GM15510 (cell line): ENCODE data around the gene HOXC6.

Source experiments
- POLR2A ChIP-seq: IDR thresholded peaks from 3 replicates; pipeline ENCODE4 v1.6.1; 2011; ENCODE audit warnings: borderline replicate concordance; ENCODE audit not compliant: insufficient read length; ENCODE audit errors: extremely low read depth

Gene HOXC6

DNA sequence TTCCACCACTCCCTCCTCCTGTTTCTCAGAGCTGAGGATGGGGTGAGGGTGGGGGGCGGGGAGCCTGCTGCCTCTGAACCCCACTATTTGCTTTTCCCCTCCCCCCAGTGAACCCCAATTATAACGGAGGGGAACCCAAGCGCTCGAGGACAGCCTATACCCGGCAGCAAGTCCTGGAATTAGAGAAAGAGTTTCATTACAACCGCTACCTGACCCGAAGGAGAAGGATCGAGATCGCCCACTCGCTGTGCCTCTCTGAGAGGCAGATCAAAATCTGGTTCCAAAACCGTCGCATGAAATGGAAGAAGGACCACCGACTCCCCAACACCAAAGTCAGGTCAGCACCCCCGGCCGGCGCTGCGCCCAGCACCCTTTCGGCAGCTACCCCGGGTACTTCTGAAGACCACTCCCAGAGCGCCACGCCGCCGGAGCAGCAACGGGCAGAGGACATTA, 26.5 kb downstream of the HOXC6 start:
- no peak for TF ChIP-seq POLR2A

DNA sequence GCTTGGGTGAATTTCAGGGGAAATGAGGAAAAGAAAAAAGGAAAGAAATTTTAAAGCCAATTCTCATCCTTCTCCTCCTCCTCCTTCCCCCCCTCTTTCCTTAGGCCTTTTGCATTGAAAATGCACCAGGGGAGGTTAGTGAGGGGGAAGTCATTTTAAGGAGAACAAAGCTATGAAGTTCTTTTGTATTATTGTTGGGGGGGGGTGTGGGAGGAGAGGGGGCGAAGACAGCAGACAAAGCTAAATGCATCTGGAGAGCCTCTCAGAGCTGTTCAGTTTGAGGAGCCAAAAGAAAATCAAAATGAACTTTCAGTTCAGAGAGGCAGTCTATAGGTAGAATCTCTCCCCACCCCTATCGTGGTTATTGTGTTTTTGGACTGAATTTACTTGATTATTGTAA, 27.3 kb downstream of the HOXC6 start:
- TF ChIP-seq POLR2A = no peak

DNA sequence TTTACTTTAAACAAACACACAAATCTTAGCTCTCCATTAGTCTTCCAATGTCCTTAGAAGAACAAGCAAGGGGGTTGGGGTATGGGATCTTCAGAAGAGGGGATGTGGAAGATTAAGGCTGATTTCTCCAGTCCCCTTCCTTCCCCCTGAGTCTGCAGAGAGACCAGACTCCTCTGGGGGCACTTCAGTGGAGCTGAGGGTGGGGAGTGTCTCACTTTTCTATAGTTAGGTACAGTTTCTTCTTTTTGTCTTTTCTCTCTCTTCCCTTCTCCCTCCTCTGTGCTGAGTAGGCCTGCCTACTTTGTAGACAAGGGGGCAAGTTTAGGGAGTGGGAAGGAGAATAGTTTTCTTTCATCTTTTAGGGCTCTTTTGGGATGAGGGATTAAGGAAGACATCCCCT, 27.9 kb downstream of the HOXC6 start:
- no peak for TF ChIP-seq POLR2A

DNA sequence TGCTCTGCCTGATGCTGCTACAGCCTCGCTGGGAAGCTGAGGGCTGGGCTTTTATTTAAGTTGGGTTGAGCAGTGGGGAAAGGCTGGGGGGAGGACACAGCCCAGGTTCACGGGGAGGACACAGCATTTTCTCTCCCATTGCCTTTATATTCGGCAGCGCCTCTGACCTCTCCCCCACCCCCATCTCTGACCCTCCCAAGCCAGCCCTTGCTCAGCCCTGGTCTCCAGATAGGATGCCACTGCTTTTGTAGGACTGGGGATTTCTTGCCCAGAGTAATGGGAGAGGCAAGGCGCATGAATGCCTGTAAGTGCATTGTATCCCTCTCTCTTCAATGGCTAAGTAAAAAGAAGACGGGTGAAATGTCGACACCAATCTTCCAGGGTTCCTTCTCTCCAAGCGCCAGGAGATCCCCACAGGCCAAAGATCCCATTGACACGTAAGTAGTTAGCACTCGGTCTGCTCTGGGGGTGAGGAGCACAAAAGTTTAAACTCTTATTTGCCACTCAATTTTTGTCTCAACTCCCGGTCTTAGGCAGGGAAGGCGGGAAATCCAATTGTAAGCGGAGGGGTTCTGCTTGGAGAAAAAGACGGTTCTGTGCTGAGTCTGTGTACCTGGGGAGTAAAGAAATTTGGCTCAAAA, 30.0 kb downstream of the HOXC6 start:
- TF ChIP-seq POLR2A = no peak

DNA sequence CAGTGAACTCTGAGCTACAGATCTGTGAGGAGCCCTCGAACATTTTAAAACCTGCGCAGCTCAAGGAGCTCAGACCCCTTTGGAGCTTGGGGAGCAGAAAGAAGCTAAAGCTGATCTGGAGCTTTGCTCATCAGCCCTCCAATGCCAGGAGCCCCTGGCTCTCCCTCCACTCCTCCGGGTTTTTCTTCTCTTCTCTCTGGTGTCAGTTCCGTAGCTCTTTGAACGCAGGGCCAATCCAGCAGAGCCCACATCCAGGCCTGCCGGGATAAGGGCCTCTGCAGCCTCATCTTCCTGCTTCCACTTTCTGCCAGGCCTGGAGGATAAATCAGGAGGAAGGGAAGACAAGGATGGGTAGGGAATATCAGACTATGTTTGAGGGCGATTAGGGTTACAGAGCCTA, 31.4 kb downstream of the HOXC6 start:
- no peak for TF ChIP-seq POLR2A

DNA sequence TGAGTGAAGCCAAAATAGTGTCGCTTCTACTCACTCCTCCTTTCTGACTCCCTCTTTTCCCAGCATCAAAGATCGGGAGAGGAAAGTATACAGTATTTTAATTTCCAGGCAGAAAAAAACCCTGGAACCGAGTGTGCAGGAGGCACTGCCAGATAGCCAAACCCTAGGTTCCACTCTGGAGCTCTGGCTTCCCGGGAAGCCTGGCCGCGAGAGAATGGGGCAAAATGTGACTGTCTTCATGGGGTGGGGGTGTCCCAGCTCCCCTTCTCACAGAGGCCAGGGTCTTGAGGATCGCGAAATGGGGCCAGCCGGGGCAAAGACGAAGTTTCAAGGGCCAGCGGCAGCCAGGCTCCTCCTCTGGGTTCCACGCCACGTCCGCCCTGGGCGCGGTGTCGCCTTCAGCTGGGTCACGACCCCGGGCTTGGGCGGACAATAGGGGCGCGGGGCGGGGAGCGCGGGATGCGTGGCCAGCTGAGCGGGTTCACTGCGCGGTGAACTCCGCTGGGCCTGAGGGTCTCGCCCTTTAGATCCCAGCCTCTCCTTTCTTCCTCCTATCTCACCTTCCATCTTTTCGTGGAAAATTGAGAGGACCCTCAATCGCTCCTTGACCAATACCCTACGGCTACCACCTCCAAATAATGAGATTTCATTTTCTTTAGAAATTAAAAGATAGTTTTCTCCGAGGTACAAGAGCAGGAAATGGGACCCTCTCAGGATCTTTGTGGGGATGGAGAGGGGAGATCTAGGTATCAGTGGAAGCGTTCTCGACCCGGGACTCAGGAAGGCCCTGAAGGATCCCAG, 32.1 kb downstream of the HOXC6 start:
- TF ChIP-seq POLR2A = no peak

DNA sequence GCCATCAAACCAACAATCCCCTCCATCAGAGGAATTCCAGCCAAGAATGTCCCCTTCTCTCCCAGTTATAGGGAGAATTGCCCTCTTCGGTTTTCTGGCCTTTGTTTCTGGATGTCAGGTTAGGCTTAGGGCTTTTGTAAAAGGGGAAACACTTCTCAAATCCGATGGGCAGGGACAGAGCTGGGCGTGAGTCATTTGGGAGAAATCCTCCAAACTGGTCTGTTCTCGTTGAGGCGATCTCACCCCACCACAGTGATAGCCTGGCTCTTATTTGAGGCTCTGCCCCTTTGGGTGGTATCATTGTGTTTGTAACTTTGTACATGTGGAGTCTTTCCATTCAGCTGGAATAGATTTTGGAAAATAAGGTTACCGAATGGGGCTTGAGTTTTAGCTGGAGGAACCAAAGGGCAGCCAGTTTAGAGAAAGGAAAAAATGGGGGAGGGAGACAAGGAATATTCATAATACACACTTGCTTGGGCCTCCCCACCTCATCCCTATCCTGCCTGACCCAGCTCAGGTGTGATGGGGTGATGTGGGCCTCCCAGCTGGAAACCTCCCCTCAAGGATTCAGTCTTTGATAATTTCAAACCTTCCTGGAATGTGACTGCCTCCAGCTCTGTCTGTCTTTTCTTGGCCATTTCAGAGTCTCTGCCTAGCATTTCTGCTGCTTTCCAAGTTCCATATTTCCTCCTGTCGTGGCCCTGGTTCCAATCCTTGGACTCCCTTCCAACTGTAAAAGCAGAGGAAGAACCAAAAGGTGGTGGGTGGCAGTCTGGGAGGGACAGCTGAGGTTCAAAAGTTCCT, 32.9 kb downstream of the HOXC6 start:
- no peak for TF ChIP-seq POLR2A

DNA sequence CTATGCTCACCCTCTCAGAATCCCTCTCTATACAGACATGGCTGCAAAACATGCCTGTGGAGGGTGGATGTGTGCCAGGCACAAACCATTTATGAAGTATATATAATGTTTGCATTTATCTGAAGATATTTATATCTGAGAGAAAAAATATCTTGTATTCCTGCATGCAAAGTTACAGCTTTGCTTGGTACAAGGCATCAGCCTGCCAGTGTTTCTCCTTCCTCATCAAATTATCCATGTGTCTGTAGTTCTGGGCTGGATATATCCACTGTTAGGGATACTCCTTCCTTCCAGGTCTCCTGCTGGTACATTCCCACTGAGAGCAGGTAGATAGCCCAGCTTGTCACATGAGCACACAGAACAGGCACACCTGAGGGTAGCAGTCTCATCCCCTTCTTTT, 37.4 kb downstream of the HOXC6 start:
- TF ChIP-seq POLR2A = no peak

DNA sequence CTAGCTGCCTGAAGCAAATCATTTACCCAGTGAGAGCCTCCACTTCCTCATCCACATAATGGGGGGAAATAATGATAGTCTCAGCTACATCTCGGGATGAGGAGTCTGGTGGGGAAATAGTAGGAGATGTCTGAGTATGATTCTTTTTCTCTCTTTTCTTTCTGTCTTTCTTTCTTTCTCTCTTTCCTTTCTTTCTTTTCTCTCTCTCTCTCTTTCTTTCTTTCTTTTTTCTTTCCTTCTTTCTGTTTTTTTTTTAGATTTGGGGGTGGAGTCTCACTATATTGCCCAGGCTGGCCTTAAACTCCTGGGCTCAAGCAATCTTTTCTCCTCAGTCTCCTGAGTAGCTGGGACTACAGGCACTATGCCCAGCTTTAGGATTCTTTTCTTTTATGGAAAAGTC, 38.2 kb downstream of the HOXC6 start:
- no peak for TF ChIP-seq POLR2A

DNA sequence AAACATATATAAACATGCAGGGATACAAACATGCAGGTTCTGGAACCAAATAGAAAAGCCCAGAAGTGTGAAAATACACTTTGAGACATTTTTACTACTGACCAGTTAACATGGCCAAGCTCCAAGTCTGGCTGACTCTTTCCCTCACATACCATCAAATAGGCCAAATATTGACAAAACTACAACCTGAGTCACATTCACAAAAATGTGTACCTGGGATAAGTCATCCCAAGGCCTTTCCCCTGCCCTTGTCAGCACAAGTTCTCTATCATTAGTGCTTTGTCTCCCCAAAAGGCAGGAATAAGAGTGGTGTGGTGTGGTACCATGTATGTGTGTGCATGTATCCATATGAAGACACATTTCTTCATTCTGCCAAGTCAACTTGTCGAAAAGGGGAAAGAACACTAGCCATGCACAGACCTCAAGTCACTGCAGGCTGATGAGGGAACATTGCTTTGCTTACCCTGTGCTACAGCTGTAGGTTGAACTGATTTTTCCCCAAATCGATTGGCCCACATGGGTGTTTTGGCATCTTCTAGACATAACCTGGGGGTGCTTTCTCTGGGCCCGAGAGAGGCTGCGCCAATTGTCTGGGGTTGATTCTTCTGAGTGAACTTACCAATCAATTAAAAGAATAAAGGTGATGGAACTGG, 40.3 kb downstream of the HOXC6 start:
- TF ChIP-seq POLR2A = no peak

DNA sequence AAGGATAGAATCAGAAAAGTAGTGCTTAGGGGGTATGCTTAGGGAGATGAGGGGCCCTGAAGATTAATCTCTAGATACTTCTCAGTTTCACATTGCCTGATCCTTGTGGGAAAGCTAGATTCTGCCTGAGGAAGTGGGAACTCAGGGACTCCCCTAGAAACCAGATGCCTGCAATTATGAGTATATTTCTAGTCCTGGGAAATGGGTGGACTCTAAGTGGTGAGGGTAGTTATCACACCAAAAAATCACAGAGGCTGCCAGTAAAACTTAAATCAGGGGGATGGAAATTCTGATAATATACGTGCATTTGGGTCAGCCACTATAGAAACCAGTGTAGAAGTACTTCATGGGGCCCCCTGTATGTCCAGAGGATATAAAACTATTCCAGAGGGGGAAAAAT, 43.7 kb downstream of the HOXC6 start:
- no peak for TF ChIP-seq POLR2A

DNA sequence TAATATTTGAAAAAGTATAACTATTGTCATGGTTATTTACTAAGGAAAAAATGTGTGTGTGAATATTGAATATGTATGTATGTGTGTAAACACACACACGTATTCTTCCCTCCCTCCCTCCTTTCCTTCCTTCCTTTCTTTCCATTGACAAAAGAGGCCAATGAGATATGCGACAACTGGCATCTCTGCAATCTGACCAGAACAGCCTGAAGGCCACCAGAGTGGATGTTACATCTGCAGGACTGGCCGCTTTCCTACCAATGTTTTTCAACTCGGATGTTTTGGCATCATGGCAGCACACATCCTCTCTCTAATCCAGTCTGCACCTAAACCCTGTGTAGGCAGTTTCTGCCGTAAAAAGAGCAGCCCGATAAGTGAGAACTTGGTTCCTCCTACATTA, 46.1 kb downstream of the HOXC6 start:
- TF ChIP-seq POLR2A = no peak

DNA sequence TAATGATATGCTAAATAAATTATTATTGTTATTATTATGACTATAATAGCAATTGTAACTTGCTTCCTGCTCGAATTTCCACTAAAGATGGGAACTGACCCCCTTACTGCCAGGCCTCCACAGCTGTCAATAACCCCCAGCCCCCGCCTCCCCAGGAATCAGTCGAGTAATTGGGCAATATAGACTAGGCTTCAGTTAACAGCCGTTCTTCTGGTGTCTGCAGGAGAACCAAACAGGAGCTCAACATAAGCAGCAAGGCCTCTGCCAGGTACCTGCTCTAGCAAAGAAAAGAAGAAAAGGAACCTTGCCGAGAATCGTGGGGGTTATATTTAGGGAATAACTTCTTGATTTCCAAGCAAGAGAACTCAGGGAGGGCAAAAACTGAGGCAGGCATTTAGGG, 47.2 kb downstream of the HOXC6 start:
- TF ChIP-seq POLR2A = no peak

DNA sequence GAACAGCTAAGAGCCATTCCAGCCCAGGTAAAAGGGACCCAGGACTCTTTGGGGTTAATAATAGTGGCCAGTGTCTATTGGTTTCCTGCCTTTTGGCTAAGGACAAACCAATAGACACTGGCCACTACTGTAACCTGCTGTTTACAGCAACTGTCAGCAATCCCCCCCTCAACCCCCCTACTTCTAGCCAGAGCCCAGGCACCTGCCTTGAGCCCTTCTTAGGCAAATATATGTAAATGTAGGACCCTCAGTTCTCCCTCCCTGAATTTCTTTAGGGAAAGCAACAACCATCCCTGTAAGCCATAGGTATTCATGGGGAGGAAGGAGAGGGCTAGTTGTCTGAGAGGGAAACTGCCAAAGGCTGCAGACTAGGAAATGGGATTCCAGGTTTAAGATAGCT, 47.7 kb downstream of the HOXC6 start:
- TF ChIP-seq POLR2A = no peak
